Loucy (cell line): ENCODE data around the gene C9orf72.

Experiments
- CTCF ChIP-seq: fragments of 200-600 bp; sonication (generic); conservative IDR thresholded peaks from 2 replicates; pipeline ENCODE4 v1.5.1; 2014; ENCODE audit warnings: mild to moderate bottlenecking, antibody characterized with exemption, low read length
- EZH2phosphoT487 ChIP-seq: fragments of 200-600 bp; IDR thresholded peaks from 2 replicates; pipeline ENCODE4 v1.6.1; 2018; ENCODE audit warnings: antibody characterized with exemption, mild to moderate bottlenecking, moderate library complexity, borderline replicate concordance

GRCh38 chr9:27610622-27611021 lies 37.3 kb upstream of the C9orf72 start:
- no peak for TF ChIP-seq CTCF
- no peak for TF ChIP-seq EZH2phosphoT487
